CD4-positive, alpha-beta T cell treated with Interferon alpha-2 for 1 hour (primary cell): ENCODE measurements around the gene NAV2.

Experiments used
- DNase-seq, 2 donors: peaks; one replicate each; pipeline ENCODE4 v3.0.0-alpha.2; 2020 to 2022

NAV2 gene

GRCh38 chr11:19812710-19813109 is 100.1 kb downstream of the NAV2 start:
- no peak for DNase-seq

- DNase-seq, result no peak
These were observed 100.7 kb downstream of the NAV2 start for GRCh38 chr11:19813158-19813879.

DNA sequence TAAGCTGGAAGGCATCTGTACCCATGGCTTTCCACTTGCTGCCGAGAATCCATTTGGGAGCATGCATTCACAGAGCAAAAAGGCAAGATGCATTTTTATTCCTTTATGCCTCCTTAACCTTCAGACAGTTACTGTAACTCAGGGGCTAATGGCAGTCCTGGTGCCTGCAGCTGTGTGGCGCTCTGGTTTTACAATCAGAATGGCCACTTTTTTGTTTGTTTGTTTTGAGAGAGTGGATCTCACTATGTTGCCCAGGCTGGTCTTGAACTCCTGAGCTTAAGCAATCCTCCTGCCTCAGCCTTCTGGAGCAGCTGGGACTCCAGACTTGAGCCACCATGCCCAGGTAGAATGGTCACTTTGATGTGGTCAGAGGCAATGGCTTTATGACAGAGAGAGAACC is 101.8 kb downstream of the NAV2 start:
- DNase-seq, result no peak

DNA sequence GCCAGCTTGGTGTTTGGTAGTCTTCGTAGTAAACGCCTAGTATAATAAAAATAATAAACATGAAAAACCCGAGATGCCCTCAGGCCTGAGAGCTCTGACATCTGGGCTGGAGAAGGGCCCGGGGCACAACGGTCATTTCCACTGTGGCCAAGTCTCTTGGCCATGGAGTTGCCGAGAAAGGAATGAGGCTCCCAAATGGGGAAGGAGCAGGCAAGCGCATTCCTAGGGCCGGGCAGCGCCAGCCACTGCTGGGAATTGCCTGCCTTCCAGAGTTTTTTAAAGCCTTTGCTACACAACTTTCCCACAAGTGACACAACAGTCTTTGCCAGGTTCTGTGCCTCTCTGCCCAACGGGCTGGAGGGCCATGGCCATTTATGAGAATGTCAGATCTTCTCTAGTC is 103.4 kb downstream of the NAV2 start:
- DNase-seq, result no peak

- DNase-seq, result no peak
These were observed 104.2 kb downstream of the NAV2 start for GRCh38 chr11:19816817-19817216.

DNA sequence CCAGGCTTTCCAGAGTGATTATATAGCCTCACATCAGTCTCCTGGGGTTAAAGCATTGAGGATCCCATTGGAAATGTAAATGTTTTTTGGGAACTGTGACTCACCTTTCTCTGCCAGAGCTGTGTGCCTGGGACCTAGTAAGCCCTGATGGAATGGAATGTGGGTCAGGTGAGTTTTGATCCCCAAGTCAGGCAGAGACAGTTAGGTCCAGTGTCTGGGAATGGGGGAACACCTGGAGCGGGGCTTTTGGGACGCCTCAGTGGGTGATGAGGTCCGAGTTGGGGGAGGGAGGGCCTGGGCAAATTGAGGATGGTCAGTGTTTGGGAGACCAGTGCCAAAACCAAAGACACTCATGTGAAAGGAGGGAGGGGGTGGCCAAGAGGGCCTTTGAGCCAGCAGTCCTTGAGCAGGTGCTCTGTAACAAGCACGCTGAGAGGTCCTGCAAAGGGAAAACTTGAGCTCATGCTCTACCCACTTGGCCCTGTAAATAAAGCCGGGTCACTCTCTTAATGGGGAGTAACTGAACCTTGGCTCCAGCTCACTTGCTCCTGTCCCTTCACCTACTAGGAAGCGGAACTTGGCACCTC is 104.7 kb downstream of the NAV2 start:
- no peak for DNase-seq

GRCh38 chr11:19817870-19818269 is 105.2 kb downstream of the NAV2 start:
- no peak for DNase-seq

GRCh38 chr11:19818619-19819018 is 106.0 kb downstream of the NAV2 start:
- DNase-seq, result no peak

DNA sequence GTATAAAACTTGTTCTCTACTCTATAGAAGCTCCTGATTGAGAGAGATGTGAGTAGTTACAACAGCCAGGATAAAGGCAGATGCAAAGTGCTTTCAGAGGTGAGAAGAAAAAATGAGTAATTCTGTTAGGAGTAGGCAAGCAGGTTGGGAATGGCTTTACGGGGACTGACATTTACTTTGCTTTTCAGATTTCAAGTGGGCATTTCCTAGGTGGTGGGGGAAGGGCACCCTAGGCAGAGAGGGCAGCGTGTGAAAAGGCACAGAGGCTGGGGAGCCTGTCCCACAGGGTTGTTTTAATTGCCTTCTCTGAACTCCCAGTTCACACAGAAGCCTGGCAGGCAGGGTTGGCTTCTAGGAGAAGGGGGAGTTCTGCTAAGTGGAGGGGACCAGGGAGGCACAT is 106.5 kb downstream of the NAV2 start:
- no peak for DNase-seq

DNA sequence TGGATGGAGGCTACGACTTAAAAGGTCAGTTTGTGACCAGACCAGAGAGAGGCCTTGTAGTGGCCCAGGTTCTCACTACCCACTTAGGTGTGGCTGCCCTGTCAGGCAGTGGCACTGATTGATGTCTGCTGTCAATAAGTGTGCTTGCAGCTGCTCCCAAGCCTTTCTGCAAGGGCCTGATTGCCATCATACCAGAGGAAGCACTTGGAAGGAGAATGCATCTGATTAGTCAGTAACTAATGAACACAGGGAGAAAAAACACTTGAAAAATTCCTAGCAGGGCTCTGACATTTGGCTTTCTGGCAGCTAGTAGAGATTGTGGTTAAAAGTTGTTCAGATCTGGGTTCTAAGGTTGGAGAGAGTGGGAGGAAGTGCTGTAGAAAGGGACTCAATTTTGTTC is 107.5 kb downstream of the NAV2 start:
- DNase-seq, result no peak

DNA sequence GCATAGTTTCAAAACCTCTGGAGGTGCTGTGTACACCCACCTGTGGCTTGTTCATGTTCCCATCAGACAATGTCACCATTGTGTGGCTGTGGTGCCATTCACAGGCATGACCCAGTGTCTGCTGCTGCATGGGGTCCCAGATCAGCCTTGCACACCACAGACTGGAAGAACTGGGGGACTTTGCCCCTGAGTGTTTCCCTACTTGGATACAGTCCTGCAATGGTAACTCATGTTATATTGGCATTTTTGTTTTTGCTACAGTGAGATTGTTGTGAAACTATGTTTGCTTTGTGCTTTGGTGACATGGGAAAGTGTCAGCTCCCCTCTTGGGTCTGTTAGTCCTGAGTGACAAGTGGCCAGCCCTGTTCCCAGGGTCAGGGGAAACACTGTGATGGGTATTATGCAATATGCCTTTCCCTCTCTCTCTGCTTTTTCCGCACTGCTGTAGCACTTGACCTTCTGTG is 108.8 kb downstream of the NAV2 start:
- DNase-seq, result no peak

- DNase-seq, result no peak
These were observed 109.4 kb downstream of the NAV2 start for GRCh38 chr11:19821993-19822392.

DNA sequence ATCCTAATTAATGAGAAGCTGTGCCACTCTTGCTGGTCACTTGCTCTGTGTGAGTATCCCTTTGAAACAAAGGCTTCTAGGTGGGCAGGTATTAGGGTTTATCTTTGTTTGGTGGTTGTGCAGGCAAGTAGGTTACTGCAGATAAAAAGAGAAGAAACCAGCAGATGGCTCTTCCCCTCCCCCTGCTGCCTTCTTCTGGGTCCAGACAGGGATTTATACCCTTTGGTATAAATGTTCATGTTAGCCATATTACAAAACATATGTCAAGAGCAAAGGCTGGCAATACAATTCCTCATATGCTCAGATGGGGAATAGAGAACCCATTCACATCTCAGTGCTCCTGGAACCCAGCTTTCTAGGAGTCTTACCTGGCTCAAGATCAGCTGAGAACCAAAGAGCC is 109.9 kb downstream of the NAV2 start:
- no peak for DNase-seq

GRCh38 chr11:19826606-19827005 is 114.0 kb downstream of the NAV2 start:
- no peak for DNase-seq

GRCh38 chr11:19827399-19828135 is 114.9 kb downstream of the NAV2 start:
- no peak for DNase-seq

DNA sequence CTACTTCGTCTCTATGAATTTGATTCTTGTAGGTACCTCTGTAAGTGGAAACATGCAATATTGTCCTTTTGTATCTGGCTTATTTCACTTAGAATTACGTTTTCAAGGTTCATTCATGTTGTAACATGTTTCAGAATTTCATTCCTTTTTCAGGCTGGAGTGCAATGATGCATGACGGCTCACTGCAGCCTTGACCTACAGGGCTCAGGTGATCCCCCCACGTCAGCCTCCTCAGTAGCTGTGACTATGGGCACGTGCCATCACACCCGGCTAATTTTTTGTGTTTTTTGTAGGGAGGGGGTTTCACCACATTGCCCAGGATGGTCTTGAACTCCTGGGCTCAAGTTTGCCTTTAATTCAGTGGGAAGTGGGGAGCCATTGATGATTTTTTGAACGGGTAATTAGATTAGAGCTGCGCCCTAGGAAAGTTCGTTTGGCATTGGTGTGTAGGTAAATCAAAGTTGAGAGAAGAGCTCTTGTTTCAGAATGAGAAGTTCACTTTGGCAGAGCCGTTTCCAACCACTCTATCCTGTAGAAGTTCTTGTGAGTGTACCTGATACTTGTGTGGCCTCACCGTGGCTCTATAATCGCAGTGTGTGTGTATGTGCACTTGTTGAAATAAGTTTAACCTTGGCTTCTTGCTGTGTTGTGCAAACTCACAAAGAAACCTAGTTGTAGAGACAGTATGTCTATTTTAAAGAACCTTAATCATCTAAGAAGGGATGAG is 115.9 kb downstream of the NAV2 start:
- no peak for DNase-seq

DNA sequence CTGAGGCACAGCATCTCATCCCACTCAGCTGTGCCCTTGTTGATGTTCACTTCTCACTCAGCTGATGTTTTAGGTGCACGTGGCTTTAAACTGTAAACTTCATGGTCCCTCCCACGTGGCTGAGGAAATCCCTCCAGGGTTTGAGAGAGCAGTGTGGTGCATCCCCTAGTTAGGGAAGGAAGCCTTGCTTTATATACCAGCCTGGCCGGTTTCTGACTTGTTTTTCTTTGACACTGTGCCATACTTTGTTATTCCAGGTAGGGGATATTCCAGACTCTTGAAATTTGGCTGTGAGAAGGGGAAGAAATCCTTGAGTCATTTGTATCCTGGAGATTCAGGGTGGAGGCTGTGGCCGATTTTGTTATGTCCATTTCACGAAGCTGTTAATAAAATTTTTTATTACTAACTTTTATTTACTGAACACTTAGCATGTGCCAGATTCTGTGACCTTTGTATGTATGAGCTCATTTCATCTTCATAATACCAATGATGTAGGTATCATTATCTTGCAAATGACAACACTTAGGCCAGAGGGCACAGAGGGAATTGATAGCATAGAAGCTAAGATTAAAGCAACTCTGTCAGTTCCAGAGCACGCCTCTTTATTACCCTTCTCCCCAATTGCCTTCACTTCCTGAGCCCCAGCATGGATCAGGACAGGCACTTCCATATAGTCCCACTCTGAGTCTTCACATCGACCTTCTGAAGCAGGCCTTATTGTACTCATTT is 116.6 kb downstream of the NAV2 start:
- no peak for DNase-seq

- DNase-seq, result no peak
These were observed 119.6 kb downstream of the NAV2 start for GRCh38 chr11:19832086-19832750.

DNA sequence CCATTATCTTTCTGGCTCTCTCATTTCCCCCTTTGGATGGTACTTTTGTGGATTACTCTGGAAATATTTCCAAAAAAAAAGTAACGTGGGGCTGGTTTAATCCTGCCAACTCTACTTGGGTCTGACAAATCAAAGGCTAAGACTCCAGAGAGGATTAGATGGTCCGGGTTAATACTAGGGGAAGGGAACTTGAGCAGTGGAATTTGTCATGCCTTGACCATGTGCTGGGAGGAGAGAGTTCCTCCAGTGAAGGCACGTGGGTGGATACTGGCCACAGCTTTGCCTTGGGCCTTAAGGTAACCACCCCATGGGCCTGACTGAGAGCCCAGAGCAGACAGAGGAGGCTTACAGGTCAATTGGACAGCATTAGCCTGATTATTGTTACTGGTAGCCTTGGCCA is 120.3 kb downstream of the NAV2 start:
- DNase-seq, result no peak

DNA sequence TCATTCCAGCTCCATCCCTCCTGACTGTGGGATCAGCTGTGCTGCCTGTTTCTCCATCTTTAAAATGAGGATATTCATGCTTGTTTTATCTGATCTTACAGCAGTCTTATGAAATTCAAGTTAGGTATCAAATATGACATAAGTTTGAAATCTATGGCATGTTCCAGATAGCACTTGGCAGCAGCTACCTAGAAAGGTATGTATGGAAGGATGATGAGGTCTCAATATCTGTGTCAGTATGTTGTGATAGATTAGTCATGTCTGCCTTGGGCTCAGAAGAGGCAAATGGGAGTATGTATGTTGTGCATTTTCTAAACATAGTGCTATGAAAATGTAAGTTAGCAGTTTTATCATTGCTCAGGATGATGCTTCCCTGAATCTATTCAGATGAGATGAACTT is 122.1 kb downstream of the NAV2 start:
- no peak for DNase-seq

DNA sequence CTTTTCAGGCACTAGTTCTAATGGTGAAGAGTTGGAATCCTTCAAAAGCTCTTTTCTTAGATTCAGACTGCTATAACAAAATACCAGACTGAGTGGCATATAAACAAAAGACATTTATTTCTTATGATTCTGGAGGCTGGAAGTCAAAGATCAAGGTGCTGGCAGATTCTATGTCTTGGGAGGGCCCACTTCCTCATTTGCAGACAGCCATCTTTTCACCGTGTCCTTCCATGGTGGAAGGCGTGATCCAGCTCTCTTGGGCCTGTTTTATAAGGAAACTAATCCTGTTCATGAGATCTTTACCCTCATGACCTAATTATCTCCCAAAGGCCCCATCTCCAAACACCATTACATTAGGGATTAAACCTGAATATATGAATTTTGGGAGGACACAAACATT is 124.0 kb downstream of the NAV2 start:
- no peak for DNase-seq
